Small intestine (tissue), 7 donors: ENCODE results near the gene LCAT. TPM values are rescaled to one million over a fixed set of nuclear protein-coding genes. Genes with fewer than 3 reads are reported as not detected.

Experiments used
- DNase-seq, 2 donors: peaks; one replicate each; pipeline versions ENCODE4 v3.0.0 to v3.0.0-alpha.2; 2013
- FAIRE-seq: peaks from 2 replicates; lab custom pipeline; 2012; peaks lifted over from hg19 to GRCh38; lab: Jason Lieb, UNC
- H3K27ac ChIP-seq, 3 donors: one replicate each; pipeline ENCODE4 v1.5.1; 2013; ENCODE audit warnings: low read length in 2 of 3, mild to moderate bottlenecking in 2 of 3, control low read depth in 1 of 3, inconsistent platforms in 1 of 3, low read depth in 1 of 3, moderate library complexity in 1 of 3
- H3K27me3 ChIP-seq, 3 donors: one replicate each; pipeline ENCODE4 v1.6.1; 2013; ENCODE audit warnings: low read length in 3 of 3, inconsistent platforms in 1 of 3; ENCODE audit not compliant: control insufficient read depth in 3 of 3, insufficient read depth in 3 of 3
- H3K36me3 ChIP-seq, 3 donors: one replicate each; pipeline ENCODE4 v1.6.1; 2013; ENCODE audit warnings: low read length in 3 of 3, inconsistent platforms in 1 of 3, low read depth in 1 of 3, mild to moderate bottlenecking in 1 of 3, moderate library complexity in 1 of 3; ENCODE audit not compliant: control insufficient read depth in 3 of 3, insufficient read depth in 2 of 3
- H3K4me1 ChIP-seq, 3 donors: one replicate each; pipeline ENCODE4 v1.6.1; 2013; ENCODE audit warnings: low read length in 2 of 3, inconsistent platforms in 1 of 3, low read depth in 1 of 3, mild to moderate bottlenecking in 1 of 3, moderate library complexity in 1 of 3; ENCODE audit not compliant: control insufficient read depth in 3 of 3, insufficient read depth in 2 of 3
- H3K4me3 ChIP-seq, 3 donors: one replicate each; pipeline ENCODE4 v1.5.1; 2013; ENCODE audit warnings: low read length in 3 of 3, control low read depth in 1 of 3, inconsistent platforms in 1 of 3, low read depth in 1 of 3, mild to moderate bottlenecking in 1 of 3, moderate library complexity in 1 of 3
- H3K9me3 ChIP-seq, 2 donors: one replicate each; pipeline ENCODE4 v1.6.1; 2013; ENCODE audit warnings: low read depth in 1 of 2, low read length in 1 of 2; ENCODE audit not compliant: control insufficient read depth in 2 of 2, insufficient read depth in 1 of 2
- WGBS, 3 donors: extraction: QIAGEN DNeasy Blood & Tissue Kit; methylation state at CpG; one replicate each; pipeline ENCODE4 v1.1.7; 2013; 5-methylcytosine and 5-hydroxymethylcytosine counted together
- polyA plus RNA-seq, 4 donors: library from polyadenylated mRNA; stranded (reverse) in 3 of 4; unstranded in 1 of 4; fragments of 200-250 nt in 3 of 4; fragments of 120-200 nt in 1 of 4; gene quantifications; one replicate each; pipeline versions ENCODE4 v1.2.1 to v1.2.3, GENCODE V29; 2013
- donor health status: healthy with polysubstance abuse.
- donor health status: control.
- donor health status: control.
- donor health status: Bipolar disorder and iron deficiency.
- donor health status: healthy.

LCAT gene
- polyA plus RNA-seq, 4 donors: 0.54 to 10.1 (median 2.9) TPM

GRCh38 chr16:67928561-67929364 lies 15.2 kb downstream of the LCAT start:
- Histone ChIP-seq H3K4me1 (no peaks in the 10 kb centered on the region), H3K27me3 (no peaks in the 10 kb centered on the region), H3K36me3 (peaks cover 0 to 89% (median 0%) of the 10 kb centered on the region in 3 donors), H3K4me3 (no peak overlapping the region), H3K27ac (no peak overlapping the region), H3K9me3 (no peaks in the 10 kb centered on the region)
- peak; percentile 71 to 78 for DNase-seq
- 44 to 48% (median 47%) methylated on average over 16 of the region's 16 CpGs for WGBS, 3 donors
- no peak for FAIRE-seq

- Histone ChIP-seq H3K27me3 (no peaks in the 10 kb centered on the region), H3K4me3 (no peak overlapping the region), H3K9me3 (no peaks in the 10 kb centered on the region), H3K36me3 (peaks cover 0 to 92% (median 0%) of the 10 kb centered on the region in 3 donors), H3K4me1 (no peaks in the 10 kb centered on the region), H3K27ac (no peak overlapping the region)
- WGBS, 3 donors: 61 to 85% (median 66%) methylated on average over 7 of the region's 7 CpGs
- FAIRE-seq: no peak
- no peak for DNase-seq
Measured at GRCh38 chr16:67928147-67928546, 15.8 kb downstream of the LCAT start.

- Histone ChIP-seq H3K4me1 (no peaks in the 10 kb centered on the region), H3K27ac (no peak overlapping the region), H3K4me3 (no peak overlapping the region), H3K27me3 (no peaks in the 10 kb centered on the region), H3K36me3 (peaks cover 0 to 93% (median 0%) of the 10 kb centered on the region in 3 donors), H3K9me3 (no peaks in the 10 kb centered on the region)
- FAIRE-seq (no peak), DNase-seq (no peak)
- 85 to 90% (median 88%) methylated on average over 22 of the region's 22 CpGs for WGBS, 3 donors
Measured at GRCh38 chr16:67927131-67927941, 16.6 kb downstream of the LCAT start.

- FAIRE-seq (no peak), DNase-seq (no peak)
- Histone ChIP-seq H3K4me1 (no peaks in the 10 kb centered on the region), H3K27ac (no peak overlapping the region), H3K9me3 (no peaks in the 10 kb centered on the region), H3K4me3 (no peak overlapping the region), H3K36me3 (peaks cover 0 to 93% (median 0%) of the 10 kb centered on the region in 3 donors), H3K27me3 (no peaks in the 10 kb centered on the region)
- 62 to 76% (median 71%) methylated on average over 13 of the region's 13 CpGs for WGBS, 3 donors
Measured at GRCh38 chr16:67926181-67926750, 17.7 kb downstream of the LCAT start.

- DNase-seq (no peak), FAIRE-seq (no peak)
- Histone ChIP-seq H3K4me3 (no peak overlapping the region), H3K9me3 (no peaks in the 10 kb centered on the region), H3K36me3 (peaks cover 0 to 90% (median 0%) of the 10 kb centered on the region in 3 donors), H3K27ac (no peak overlapping the region), H3K4me1 (no peaks in the 10 kb centered on the region), H3K27me3 (no peaks in the 10 kb centered on the region)
- 88 to 94% (median 93%) methylated on average over 10 of the region's 10 CpGs for WGBS, 3 donors
Measured at GRCh38 chr16:67924140-67924906, 19.6 kb downstream of the LCAT start.

GRCh38 chr16:67923414-67924116 lies 20.4 kb downstream of the LCAT start:
- WGBS, 3 donors: 56 to 78% (median 67%) methylated on average over 10 of the region's 10 CpGs
- no peak overlapping the region for H3K27ac ChIP-seq
- no peak overlapping the region for H3K4me3 ChIP-seq
- peaks cover 0 to 90% (median 0%) of the 10 kb centered on the region in 3 donors for H3K36me3 ChIP-seq
- DNase-seq (no peak), FAIRE-seq (no peak)
- no peaks in the 10 kb centered on the region for H3K27me3 ChIP-seq
- H3K9me3 ChIP-seq: no peaks in the 10 kb centered on the region
- H3K4me1 ChIP-seq: no peaks in the 10 kb centered on the region

GRCh38 chr16:67922740-67923139 lies 21.2 kb downstream of the LCAT start:
- Histone ChIP-seq H3K4me3 (no peak overlapping the region), H3K9me3 (no peaks in the 10 kb centered on the region), H3K4me1 (no peaks in the 10 kb centered on the region), H3K36me3 (peaks cover 0 to 87% (median 2%) of the 10 kb centered on the region in 3 donors), H3K27ac (no peak overlapping the region), H3K27me3 (no peaks in the 10 kb centered on the region)
- DNase-seq (no peak), FAIRE-seq (no peak)
- WGBS, 3 donors: 82 to 86% (median 86%) methylated on average over 8 of the region's 8 CpGs
